HL-60 (cell line): ENCODE measurements around the gene DENND1A.

Source experiments
- SPI1 ChIP-seq: IDR thresholded peaks from 2 replicates; pipeline ENCODE4 v1.6.1; 2012; ENCODE audit warnings: low read depth, mild to moderate bottlenecking, borderline replicate concordance
- TF ChIP-seq, protein P1 (sequence below): IDR thresholded peaks from one replicate; pipeline ENCODE4 v1.5.1; 2011; ENCODE audit warnings: low read length, control low read depth, inconsistent platforms; ENCODE audit not compliant: insufficient read depth
- TF ChIP-seq, protein P2 (sequence below): IDR thresholded peaks from 2 replicates; pipeline ENCODE4 v1.6.1; 2012; ENCODE audit warnings: low read depth; ENCODE audit not compliant: insufficient replicate concordance

DNA sequence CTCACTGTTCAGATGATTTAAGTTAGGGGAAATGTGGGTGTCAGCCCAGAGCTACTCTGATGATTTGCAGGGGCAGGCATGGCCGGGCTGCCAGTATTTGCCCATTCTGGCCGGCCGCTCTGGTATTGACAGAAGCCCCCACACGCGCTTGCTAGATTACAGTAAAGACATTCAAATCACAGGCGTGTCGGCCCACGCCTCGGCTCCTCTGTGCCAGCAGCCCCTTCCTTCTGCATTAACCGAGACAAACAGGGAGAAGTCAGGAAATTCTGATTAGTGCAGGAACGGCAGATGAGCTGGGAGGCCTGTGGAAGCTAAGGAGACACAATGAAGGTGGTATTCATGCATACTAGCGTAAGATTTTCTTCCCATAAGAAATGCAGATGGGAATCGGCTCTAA is 460.6 kb downstream of the DENND1A start:
- TF ChIP-seq, protein P1, sequence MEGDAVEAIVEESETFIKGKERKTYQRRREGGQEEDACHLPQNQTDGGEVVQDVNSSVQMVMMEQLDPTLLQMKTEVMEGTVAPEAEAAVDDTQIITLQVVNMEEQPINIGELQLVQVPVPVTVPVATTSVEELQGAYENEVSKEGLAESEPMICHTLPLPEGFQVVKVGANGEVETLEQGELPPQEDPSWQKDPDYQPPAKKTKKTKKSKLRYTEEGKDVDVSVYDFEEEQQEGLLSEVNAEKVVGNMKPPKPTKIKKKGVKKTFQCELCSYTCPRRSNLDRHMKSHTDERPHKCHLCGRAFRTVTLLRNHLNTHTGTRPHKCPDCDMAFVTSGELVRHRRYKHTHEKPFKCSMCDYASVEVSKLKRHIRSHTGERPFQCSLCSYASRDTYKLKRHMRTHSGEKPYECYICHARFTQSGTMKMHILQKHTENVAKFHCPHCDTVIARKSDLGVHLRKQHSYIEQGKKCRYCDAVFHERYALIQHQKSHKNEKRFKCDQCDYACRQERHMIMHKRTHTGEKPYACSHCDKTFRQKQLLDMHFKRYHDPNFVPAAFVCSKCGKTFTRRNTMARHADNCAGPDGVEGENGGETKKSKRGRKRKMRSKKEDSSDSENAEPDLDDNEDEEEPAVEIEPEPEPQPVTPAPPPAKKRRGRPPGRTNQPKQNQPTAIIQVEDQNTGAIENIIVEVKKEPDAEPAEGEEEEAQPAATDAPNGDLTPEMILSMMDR = no peak
- TF ChIP-seq, protein P2, sequence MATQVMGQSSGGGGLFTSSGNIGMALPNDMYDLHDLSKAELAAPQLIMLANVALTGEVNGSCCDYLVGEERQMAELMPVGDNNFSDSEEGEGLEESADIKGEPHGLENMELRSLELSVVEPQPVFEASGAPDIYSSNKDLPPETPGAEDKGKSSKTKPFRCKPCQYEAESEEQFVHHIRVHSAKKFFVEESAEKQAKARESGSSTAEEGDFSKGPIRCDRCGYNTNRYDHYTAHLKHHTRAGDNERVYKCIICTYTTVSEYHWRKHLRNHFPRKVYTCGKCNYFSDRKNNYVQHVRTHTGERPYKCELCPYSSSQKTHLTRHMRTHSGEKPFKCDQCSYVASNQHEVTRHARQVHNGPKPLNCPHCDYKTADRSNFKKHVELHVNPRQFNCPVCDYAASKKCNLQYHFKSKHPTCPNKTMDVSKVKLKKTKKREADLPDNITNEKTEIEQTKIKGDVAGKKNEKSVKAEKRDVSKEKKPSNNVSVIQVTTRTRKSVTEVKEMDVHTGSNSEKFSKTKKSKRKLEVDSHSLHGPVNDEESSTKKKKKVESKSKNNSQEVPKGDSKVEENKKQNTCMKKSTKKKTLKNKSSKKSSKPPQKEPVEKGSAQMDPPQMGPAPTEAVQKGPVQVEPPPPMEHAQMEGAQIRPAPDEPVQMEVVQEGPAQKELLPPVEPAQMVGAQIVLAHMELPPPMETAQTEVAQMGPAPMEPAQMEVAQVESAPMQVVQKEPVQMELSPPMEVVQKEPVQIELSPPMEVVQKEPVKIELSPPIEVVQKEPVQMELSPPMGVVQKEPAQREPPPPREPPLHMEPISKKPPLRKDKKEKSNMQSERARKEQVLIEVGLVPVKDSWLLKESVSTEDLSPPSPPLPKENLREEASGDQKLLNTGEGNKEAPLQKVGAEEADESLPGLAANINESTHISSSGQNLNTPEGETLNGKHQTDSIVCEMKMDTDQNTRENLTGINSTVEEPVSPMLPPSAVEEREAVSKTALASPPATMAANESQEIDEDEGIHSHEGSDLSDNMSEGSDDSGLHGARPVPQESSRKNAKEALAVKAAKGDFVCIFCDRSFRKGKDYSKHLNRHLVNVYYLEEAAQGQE = no peak
- TF ChIP-seq SPI1 = no peak
